Endothelial cell of umbilical vein (primary cell): ENCODE measurements around the gene FAM222B.

ENCODE experiments used
- CTCF ChIP-seq, 2 donors: IDR thresholded peaks; 1 replicate in 1 of 2; 2 replicates in 1 of 2; pipeline ENCODE4 v1.5.1; 2011; ENCODE audit warnings: low read length in 2 of 2, mild to moderate bottlenecking in 2 of 2, moderate library complexity in 2 of 2, control low read depth in 1 of 2, inconsistent platforms in 1 of 2, low read depth in 1 of 2; ENCODE audit not compliant: insufficient read depth in 1 of 2; ENCODE audit errors: extremely low read depth in 1 of 2
- EZH2 ChIP-seq: IDR thresholded peaks from 2 replicates; pipeline ENCODE4 v1.6.1; 2012; ENCODE audit warnings: borderline replicate concordance, low read depth, mild to moderate bottlenecking, moderate library complexity, low read length, inconsistent platforms; ENCODE audit not compliant: severe bottlenecking
- GATA2 ChIP-seq: IDR thresholded peaks from 2 replicates; pipeline ENCODE4 v1.7.0; 2011; ENCODE audit warnings: low read depth, mild to moderate bottlenecking, moderate library complexity, mixed read lengths, low read length; ENCODE audit not compliant: insufficient read length, insufficient read depth
- JUN ChIP-seq: IDR thresholded peaks from 2 replicates; pipeline ENCODE4 v1.6.1; 2011; ENCODE audit warnings: borderline replicate concordance, low read depth; ENCODE audit not compliant: insufficient read length, insufficient read depth
- MAX ChIP-seq: IDR thresholded peaks from 2 replicates; pipeline ENCODE4 v1.6.1; 2011; ENCODE audit not compliant: insufficient read depth, insufficient read length
- MYC ChIP-seq: IDR thresholded peaks from one replicate; pipeline ENCODE4 v1.6.1; 2011; ENCODE audit warnings: mild to moderate bottlenecking, low read depth, low read length
- POLR2A ChIP-seq: IDR thresholded peaks from 2 replicates; pipeline ENCODE4 v1.6.1; 2012; ENCODE audit warnings: low read depth, mild to moderate bottlenecking, control low read depth, low read length
- POLR2AphosphoS5 ChIP-seq: IDR thresholded peaks from 2 replicates; pipeline ENCODE4 v1.6.1; 2012; ENCODE audit warnings: low read depth, mild to moderate bottlenecking, control low read depth, low read length, moderate library complexity; ENCODE audit not compliant: insufficient read depth

GRCh38 chr17:28879886-28880571 is 37.4 kb upstream of the FAM222B start:
- TF ChIP-seq CTCF (IDR thresholded peaks at IDR 0.05; ENCODE audit: extremely low read depth in 1 of 2, insufficient read depth in 1 of 2, low read depth in 1 of 2, low read length in 2 of 2) (no peak), POLR2A (no peak), POLR2AphosphoS5 (no peak), MAX (no peak), JUN (no peak), EZH2 (no peak), GATA2 (no peak), MYC (no peak)
